Subcutaneous adipose tissue (tissue), 4 donors: ENCODE measurements around the gene CCHCR1. TPM values are rescaled to one million over a fixed set of nuclear protein-coding genes. Genes with fewer than 3 reads are reported as not detected.

Source experiments
- total RNA-seq, 4 donors: library from RNA; depleted of rRNA; stranded (reverse); fragments of >200 nt; gene quantifications; one replicate each; pipeline ENCODE4 v1.1.0, GENCODE V29; 2016
- TF ChIP-seq, protein P1 (sequence below): fragments of 450-650 bp; IDR thresholded peaks from one replicate; pipeline ENCODE4 v1.5.1; 2016; ENCODE audit warnings: low read depth, mild to moderate bottlenecking, control low read depth, antibody characterized with exemption, moderate library complexity

The CCHCR1 gene
- total RNA-seq, 4 donors from 2014 or later, result 2.4 to 26.2 (median 9.8) TPM

DNA sequence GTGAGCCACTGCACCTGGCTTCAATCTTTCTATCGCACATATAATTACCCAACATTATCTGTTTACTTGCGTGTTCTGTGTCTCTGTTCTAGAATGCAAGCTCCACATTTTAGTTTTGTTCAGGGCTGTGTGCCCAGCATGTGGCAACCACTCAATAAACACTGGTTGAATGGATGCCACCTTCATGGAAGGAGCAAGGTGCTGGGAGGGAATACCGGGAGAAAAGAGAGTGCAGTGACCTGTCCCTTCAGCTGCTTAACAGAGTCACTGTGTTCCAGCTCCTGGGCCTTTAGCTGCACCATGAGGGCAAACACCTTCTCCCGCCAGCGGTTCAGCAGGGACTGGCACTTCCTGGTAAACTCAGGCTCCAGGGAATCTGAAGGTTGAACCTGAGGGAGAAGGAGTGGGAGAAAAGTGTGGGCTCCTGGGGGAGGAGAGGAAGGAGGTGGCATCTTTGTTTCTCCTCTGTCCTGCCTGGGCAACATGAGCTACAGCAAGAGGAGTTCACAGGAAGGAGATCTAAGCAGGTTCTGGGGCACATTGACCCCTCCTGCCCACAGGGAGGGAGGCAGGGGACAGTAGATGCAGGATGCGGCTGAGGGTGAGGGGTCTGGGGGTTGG, 7.7 kb downstream of the CCHCR1 start:
- TF ChIP-seq, protein P1, sequence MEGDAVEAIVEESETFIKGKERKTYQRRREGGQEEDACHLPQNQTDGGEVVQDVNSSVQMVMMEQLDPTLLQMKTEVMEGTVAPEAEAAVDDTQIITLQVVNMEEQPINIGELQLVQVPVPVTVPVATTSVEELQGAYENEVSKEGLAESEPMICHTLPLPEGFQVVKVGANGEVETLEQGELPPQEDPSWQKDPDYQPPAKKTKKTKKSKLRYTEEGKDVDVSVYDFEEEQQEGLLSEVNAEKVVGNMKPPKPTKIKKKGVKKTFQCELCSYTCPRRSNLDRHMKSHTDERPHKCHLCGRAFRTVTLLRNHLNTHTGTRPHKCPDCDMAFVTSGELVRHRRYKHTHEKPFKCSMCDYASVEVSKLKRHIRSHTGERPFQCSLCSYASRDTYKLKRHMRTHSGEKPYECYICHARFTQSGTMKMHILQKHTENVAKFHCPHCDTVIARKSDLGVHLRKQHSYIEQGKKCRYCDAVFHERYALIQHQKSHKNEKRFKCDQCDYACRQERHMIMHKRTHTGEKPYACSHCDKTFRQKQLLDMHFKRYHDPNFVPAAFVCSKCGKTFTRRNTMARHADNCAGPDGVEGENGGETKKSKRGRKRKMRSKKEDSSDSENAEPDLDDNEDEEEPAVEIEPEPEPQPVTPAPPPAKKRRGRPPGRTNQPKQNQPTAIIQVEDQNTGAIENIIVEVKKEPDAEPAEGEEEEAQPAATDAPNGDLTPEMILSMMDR, result no peak

DNA sequence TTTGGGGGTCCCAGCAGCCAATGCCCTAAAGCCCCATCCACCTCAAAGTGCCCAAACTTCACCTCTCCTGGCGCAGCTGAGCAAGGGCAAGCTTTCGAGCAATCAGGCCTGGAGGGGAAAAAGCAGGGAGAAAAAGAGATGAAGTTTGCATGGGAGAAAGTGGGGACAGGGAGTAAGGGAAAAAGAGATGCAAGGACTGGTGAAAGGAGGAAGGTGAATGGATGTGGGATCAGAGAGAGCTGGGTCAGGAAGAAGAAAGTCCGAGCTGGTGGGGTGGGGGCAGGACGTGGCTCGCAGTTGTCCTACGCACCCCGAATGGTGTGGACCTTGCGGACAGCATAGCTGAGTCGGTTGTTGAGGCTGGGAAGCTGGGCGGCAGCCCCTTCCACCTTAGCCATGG, 12.2 kb downstream of the CCHCR1 start:
- TF ChIP-seq, protein P1, result no peak

DNA sequence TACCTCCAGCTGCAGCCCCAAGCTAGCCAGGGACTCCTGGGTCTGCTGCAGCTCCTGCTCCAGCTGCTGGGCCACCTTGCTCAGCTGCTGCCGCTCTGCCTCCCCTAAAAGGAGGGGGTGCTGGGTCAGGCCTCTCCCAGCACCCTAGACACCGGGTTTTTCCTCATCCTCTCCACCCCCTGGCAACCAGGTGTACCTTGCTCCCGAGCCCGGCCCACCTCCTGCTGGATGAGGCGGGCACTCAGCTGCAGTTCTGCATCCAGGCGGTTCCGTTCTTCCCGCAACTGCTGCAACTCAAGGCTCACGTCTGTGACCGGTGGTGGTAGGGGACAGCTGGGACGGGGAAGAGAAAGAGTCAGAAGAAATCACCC, 12.6 kb downstream of the CCHCR1 start:
- TF ChIP-seq, protein P1, result no peak

DNA sequence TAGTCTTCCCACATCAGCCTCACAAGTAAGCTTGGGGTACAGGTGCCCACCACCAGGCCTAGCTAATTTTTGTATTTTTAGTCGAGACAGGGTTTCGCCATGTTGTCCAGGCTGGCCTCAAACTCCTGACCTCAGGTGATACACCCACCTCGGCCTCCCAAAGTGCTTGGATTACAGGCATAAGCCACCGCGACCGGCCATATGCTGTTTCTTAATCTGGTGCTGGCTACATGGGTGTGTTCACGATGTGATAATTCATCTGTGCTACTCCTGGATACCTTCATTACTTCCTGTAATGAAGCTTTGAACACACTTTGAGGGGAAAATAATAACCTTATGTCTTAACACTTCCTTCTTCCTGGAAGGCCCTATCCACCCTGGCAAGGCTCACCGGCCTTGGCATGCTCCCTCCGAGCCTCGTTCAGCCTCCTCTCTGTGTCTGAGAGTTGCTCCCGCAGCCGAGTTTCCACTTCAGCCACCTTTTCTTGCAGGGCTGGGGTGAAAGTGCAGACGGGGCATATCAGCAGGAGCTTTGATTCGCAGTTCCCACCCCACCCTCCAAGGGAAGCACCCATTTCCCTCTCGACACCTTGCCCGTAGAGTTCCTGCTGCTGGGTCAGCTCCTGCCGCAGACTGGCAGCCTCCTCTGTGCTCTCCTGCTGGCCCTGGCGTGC, 13.2 kb downstream of the CCHCR1 start:
- TF ChIP-seq, protein P1, result no peak

DNA sequence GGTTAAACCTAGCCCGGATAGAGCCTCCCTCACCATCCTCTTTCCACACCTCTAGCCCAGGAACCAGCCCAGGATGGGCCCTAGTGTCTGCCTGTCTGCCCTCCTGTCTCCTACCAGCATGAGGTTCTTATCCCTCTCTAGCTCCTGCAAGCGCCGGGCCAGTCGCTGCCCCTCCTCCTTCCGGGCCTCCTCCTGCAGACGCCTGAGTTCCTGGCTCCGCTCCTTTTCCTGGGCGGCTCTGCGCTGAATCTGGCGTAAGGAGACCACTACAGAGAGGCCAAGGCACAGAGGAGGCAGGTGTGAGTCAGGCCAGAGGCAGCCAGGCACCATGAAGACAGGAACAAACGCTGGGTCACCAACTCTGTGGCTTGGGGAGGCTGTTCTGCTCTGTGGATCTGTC, 14.5 kb downstream of the CCHCR1 start:
- TF ChIP-seq, protein P1, result no peak

DNA sequence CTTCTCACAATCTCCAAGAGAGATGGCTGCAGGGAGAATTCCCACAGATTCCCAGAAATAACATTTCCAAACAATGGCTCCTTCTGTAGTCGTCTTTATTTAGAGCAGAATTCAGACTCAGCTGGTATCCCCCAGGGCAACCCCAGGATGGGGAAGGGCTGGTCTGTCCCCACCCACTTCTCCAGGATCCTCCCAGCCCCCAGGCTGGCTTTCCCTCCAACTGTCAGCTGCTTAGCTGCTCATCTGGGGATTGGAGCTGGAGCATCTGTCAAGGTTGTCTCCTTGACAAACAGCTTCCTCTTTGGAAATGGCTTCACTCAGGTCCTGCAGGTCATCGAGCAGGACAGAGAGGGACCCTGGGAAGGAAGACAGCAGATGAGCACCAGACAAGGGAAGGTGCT, 15.2 kb downstream of the CCHCR1 start:
- TF ChIP-seq, protein P1, result no peak

DNA sequence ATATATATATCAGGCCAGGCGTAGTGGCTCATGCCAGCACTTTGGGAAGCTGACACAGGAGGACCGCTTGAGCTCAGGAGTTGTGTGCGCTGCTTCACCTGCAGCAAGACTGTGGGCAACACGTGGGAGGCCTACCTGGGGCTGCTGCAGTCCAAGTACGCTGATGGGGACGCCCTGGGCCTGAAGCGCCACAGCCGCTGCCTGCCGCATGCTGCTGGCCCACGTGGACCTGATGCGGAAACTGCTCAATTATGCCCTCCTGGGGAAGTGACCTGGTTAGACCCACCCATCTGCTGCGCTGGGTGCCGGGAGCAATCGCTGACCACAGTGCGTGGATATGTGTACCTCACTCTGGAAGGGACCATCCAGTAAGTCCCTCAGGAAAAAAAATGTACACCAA, 17.0 kb downstream of the CCHCR1 start:
- TF ChIP-seq, protein P1, result no peak
